GM12801 (cell line): ENCODE measurements around the gene SERAC1.

Experiments used
- CTCF ChIP-seq: IDR thresholded peaks from one replicate; pipeline ENCODE4 v1.5.1; 2011; ENCODE audit warnings: control low read depth; ENCODE audit not compliant: insufficient read length; ENCODE audit errors: extremely low read depth

Gene SERAC1

DNA sequence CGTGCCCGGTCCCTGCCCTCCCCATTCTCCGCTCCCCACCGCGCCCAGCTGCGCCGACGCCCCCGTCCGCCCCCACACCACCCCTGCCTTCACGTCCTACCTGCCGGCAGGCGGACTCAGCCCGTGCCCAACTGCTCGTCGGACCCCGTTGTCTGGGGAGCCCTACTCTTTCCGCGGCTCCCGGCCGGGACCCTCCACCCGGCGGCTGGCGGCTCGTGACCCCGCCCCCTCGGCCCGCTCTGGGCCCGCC is at the start of gene SERAC1:
Gene SERAC1, minus strand, starts transcription at position 223 of the 250 bp plus-strand sequence. CDS start 9,899 bp downstream, outside the sequence.
- TF ChIP-seq CTCF: no peak

- TF ChIP-seq CTCF: peak; percentile 60
Measured at GRCh38 chr6:158213925-158214674, 46.0 kb upstream of the SERAC1 start.

GRCh38 chr6:158211273-158212055 is 43.4 kb upstream of the SERAC1 start:
- TF ChIP-seq CTCF: no peak

GRCh38 chr6:158207422-158207788 is 39.3 kb upstream of the SERAC1 start:
- no peak for TF ChIP-seq CTCF

DNA sequence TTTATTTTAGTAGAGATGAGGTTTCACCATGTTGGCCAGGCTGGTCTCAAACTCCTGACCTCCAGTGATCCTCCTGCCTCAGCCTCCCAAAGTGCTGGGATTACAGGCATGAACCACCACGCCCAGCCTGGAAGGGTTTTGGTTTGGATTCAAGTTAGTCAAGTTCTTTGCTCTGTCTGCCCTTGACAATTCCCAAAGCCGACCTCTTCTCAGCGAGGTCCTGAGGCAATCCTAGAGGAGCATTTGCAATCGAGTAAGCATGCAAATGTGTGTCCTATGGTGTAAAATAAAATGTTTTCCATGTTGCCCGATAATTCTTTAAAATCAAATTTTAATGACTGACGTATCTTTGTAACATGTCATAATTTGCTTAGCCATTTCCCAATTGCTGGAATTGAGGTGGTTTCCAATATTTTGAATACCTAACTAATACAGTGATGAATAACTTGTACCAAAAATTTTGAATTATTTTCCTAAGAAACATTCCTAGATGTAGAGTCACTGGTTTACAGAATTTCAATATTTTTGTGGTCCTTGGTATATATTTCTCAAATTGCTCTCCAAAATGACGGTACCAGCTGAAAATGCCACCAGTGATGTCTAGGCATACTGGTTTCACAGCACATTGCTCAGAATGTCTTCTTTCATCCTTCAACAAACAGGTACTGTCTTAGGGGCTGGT is 38.8 kb upstream of the SERAC1 start:
- TF ChIP-seq CTCF: no peak

DNA sequence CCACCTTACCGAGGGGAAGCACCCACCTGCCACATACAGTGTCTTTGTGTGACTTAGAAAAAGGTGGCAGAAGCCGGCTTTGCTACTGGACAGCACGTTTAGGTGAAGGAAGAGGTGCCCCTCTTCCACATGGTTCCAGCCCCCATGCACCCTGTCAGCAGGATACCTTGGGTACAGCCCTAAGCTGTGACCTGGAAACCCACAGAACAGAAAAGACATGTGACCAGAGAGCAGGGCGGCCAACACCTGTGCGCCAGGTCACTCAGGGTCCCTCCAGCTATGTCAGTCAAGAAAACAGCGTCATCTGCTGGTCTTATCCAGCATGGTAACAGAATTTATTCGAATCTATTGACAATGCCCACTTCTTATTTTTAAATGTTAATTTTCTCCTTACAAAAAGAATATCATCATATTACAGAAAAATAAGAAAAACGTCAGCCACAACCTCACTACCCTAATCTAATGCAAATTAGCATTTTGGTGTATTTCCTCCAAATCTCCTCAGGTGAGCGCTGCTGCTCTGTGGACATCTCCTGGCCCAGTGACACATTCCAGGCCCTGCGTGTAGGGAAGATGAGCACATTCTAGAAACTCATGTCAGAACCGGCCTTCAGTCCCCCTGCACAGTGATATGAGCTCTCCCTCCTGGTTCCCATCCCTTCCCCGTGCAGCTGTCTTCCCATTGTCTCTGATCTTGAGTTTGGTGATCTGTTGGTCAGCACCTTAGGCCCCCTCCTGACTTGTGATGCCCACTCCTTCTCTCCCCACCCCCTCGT is 37.3 kb upstream of the SERAC1 start:
- TF ChIP-seq CTCF: no peak

GRCh38 chr6:158198461-158198860 is 30.4 kb upstream of the SERAC1 start:
- TF ChIP-seq CTCF: no peak
